ENCODE results near the gene EDRF1.

DNA sequence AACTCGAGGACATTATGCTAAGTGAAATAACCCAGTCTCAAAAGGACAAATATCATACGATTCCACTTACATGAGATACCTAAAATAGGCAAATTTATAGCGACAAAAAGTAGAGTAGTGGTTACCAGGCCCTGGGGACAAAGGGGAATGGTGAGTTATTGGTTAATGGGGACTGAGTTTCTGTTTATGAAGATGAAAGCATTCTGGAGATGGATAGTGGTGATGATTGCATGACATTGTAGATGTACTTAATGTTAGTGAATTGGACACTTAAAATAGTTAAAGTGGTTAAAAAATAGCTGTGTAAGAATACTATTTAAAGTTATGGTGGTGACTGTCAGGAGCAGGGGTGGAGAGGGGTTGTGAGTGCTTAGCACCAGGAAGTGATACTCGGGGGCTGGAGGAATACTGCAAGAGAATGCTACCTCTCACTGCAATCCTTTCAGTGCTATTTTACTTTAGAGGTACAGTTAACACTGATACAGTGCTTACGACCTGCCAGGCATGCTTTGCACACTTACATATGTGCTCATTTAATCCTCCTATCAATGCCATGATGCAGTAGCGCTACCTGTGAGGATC, 19.9 kb upstream of the EDRF1 start:
- TF ChIP-seq, protein P1, sequence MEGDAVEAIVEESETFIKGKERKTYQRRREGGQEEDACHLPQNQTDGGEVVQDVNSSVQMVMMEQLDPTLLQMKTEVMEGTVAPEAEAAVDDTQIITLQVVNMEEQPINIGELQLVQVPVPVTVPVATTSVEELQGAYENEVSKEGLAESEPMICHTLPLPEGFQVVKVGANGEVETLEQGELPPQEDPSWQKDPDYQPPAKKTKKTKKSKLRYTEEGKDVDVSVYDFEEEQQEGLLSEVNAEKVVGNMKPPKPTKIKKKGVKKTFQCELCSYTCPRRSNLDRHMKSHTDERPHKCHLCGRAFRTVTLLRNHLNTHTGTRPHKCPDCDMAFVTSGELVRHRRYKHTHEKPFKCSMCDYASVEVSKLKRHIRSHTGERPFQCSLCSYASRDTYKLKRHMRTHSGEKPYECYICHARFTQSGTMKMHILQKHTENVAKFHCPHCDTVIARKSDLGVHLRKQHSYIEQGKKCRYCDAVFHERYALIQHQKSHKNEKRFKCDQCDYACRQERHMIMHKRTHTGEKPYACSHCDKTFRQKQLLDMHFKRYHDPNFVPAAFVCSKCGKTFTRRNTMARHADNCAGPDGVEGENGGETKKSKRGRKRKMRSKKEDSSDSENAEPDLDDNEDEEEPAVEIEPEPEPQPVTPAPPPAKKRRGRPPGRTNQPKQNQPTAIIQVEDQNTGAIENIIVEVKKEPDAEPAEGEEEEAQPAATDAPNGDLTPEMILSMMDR (IDR thresholded peaks at IDR 0.05 in 4 of 5, conservative IDR thresholded peaks at IDR 0.05 in 1 of 5), result no peak
- no peak for TF ChIP-seq POLR2A (IDR thresholded peaks at IDR 0.05)
